ENCODE results near the gene UTP25.

GRCh38 chr1:209860293-209860881 is 32.6 kb downstream of the UTP25 start:
- no peak for TF ChIP-seq EZH2phosphoT487 (IDR thresholded peaks at IDR 0.05; ENCODE audit: borderline replicate concordance, low read length)
- TF ChIP-seq CTCF (conservative IDR thresholded peaks at IDR 0.05; ENCODE audit: low read depth, low read length), result peak; percentile 93
- no peak for TF ChIP-seq EZH2 (IDR thresholded peaks at IDR 0.05; ENCODE audit: low read length, unreplicated experiment)
